Measurements from ENCODE around the gene STAT5B.

GRCh38 chr17:42202159-42202558, 74.0 kb downstream of the STAT5B start:
- TF ChIP-seq CTCF (IDR thresholded peaks at IDR 0.05; ENCODE audit: insufficient read depth, low read length, poor library complexity, severe bottlenecking) (no peak), EZH2phosphoT487 (conservative IDR thresholded peaks at IDR 0.05; ENCODE audit: low read length) (no peak)
